Stomach (tissue), 4 donors: ENCODE results near the gene NPAS4.

ENCODE experiments used
- POLR2AphosphoS5 ChIP-seq, 3 donors: sonication (generic); formaldehyde crosslinking; IDR thresholded peaks; one replicate each; pipeline ENCODE4 v1.6.1; 2016; ENCODE audit warnings: antibody characterized with exemption in 3 of 3
- TF ChIP-seq, protein P1 (sequence below), 7 experiments: fragments of 450-650 bp in 4 of 7; fragments of 200-600 bp in 3 of 7; sonication (generic) in 3 of 7; IDR thresholded peaks; one replicate each; pipeline ENCODE4 v1.5.1; 2016 to 2019; ENCODE audit warnings: antibody characterized with exemption in 7 of 7, control low read depth in 2 of 7, mild to moderate bottlenecking in 1 of 7

DNA sequence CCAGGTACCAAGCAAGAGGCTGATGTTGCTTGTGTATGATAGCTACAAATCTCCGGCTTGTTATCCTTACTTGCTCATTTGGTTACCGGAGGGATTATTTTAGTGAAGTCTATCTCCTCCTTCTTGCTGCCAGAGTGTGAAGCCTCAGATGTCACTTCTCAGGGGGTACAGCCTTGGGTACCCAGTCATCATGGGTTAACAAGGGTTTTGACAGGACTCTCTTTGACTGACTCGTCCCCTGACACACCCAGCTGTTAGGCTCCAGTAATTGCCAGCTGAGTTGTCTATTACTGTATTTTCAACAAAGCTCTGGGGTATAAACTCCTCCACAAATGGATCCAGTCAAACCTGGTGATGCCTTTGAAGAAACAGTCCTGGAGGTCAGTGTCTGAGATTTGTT is 34.0 kb downstream of the NPAS4 start:
- TF ChIP-seq, protein P1, sequence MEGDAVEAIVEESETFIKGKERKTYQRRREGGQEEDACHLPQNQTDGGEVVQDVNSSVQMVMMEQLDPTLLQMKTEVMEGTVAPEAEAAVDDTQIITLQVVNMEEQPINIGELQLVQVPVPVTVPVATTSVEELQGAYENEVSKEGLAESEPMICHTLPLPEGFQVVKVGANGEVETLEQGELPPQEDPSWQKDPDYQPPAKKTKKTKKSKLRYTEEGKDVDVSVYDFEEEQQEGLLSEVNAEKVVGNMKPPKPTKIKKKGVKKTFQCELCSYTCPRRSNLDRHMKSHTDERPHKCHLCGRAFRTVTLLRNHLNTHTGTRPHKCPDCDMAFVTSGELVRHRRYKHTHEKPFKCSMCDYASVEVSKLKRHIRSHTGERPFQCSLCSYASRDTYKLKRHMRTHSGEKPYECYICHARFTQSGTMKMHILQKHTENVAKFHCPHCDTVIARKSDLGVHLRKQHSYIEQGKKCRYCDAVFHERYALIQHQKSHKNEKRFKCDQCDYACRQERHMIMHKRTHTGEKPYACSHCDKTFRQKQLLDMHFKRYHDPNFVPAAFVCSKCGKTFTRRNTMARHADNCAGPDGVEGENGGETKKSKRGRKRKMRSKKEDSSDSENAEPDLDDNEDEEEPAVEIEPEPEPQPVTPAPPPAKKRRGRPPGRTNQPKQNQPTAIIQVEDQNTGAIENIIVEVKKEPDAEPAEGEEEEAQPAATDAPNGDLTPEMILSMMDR (IDR thresholded peaks at IDR 0.05): no peak
- no peak for TF ChIP-seq POLR2AphosphoS5 (IDR thresholded peaks at IDR 0.05)
